Measurements from ENCODE around the gene WFDC1. TPM values are rescaled to one million over a fixed set of nuclear protein-coding genes. Genes with fewer than 3 reads are reported as not detected.

The WFDC1 gene
- total RNA-seq, 1 donor from 2014 or later, result 1.4 TPM

DNA sequence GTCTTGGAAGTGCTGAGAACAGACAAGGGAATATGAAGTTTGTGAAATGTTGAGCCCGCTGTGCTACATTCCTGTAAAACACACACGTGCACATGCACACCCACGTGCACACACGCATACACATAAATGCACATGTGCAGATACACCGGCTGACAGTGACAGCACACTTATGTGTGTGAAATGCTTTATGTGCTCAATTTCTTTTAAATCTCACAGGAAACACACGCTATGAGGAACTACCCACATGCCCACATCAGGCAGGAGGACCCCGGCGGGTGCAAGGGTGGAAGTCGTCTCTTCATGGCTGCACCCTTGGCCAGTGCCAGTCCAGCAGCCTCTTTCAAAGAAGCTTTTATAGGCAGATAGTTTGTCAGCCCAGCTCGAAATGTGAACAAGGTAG lies 561 bp upstream of the WFDC1 start:
- DNase-seq (no peak), ATAC-seq (ENCODE audit: poor library complexity) (no peak)
- intact Hi-C loops (cut with DNase I), result no loop called here

DNA sequence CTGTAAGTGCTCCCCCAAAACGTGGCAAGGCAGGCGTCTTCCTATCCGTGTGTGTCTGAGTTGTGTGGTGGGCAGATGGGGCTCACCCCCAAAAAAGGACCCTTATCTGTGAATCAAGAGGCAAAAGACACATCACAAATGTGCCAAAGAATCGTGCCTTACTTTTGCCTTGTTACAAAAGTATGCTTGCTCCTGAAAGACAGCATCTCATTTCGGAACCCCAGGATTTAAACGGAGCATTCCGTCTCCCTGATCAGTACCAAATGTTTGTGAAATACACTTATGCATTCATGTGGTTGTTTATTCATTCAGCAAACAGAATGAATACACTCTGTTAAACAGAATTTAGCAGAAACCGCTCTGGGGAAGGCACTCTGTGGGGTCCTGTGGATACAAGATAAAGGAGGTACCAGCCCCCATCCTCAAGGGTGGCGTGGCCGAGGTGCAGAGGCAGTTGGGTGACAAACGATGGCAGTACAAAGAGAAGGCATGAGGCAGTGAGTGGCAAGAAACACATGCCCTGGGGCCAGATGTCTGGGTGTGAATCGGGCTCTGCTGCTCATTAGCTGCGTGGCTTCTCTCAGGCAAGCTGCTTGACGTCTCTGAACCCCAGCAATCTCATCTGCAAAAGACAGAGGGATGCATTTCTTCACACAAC lies 654 bp downstream of the WFDC1 start:
- no peak for ATAC-seq (ENCODE audit: poor library complexity)
- no peak for DNase-seq
- intact Hi-C loops (cut with DNase I), result no loop called here

DNA sequence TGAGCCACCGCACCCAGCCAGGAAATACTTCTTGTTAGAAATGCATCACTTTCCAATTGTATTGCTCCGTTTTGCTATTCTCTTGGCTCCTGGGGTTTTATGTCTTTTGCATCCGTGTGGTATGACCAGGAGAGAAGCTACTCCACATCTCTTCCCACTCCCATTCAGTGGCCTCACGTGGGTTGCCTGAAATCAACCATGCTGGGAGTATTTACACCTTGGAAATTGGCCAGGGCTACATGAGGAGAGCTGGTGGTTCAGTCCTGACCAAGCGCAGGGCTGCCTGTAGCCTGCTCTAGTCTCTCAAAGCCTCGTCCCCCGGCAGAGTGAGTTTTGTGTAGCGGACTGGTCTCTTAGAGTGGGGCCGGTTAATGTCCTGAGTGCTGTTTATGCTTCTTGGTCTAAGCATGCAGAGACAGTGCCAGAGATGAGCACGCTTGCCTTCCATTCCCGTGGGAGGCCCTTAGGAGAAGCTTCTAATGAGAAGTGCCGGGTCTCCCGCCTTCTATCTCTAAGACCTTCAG lies 3.8 kb downstream of the WFDC1 start:
- no peak for ATAC-seq (ENCODE audit: poor library complexity)
- no peak for DNase-seq
- intact Hi-C loops (cut with DNase I), result no loop called here

DNA sequence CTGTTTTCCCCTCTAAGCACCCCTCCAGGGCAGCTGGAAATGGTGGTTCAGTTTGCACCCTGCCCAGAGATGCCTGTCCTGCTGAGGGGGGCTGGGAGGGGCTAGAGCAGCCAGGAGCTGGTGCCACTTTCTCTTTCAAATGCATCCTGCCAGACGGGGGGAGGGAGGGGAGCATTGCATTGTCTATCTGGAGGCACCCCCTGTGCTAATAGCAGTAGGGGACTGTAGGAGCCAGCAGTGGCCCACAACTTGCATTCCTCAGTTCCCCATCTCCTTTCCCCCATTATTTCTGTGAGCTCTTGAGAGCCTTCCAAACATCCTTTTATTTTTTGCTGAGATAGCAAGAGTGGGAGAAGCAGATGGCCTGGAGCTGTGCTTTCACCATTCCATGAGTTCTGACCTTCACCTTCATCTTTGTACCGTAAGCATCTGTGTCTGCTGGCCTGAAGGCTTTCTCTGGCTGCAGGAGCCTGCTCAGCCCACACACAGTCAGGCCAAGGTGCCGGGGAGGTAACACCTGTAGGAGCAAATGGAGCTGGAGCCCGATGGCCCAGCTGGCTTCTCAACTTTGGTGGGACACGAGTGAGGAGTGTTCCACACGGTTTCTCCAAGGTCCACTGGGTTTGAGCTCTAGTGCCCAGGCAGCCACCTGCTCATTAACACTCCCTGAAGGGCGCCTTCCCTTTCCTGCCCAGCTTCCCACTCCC lies 5.2 kb downstream of the WFDC1 start:
- intact Hi-C loops (cut with DNase I), result no loop called here
- ATAC-seq (ENCODE audit: poor library complexity) (no peak), DNase-seq (no peak)

DNA sequence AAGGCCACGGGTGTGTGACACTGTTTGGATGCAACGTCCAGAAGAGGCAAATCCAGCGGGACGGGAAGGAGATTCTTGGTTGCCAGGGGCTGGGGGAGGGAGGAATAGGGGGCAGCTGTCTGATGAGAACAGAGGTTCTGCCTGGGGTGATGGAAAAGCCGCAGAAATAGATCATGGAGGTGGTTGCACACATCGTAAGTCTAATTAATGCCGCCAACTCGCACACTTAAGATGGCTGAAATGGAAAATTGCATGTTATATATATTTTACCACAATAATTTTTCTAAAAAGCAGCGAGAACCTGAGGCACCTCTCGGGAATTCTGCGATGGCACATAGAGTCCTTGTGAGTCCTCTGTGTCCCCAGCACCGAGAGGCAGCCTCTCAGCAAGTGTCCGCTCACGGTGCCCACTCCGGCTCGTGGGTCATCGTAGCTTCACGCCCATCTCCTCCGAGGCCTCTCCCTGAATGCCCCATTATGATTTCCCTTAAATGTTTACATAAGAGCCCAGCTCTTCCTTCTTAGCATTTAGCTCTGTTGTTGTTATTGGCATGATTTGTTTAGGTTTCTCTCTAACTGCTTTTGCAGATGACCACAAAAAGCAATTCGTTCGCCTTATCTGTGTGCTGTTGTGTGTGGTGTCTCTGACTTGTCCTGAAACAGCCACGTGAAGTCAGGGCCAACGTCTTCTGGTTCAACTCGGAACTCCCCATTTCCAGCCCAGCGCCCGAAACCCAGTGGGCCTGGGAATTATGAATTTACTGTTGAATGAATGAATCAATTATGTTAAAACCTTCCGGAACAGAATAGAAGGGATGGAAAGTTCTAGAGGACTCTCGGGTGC lies 7.7 kb downstream of the WFDC1 start:
- DNase-seq, result no peak
- intact Hi-C loops (cut with DNase I), result no loop called here
- no peak for ATAC-seq (ENCODE audit: poor library complexity)

DNA sequence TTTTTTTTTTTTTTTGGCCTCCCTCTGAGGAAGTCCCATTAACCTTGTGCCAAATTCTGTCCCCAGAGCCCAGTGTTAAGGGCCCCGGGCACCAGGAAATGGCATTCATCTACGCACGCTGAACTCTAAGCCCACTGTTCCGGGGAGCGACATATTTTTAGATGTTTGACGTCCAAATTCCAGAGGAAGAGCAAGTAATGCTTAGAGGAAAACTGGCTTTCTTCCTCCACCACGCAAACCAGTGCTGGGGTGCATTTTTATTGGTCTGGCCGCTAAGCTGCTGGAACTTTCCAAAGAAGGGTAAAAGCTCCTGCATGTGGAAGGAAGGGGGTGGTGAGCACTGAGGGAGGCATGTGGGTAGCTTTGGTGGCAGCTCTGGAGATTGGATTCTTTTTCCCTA lies 8.3 kb downstream of the WFDC1 start:
- no peak for DNase-seq
- no peak for ATAC-seq (ENCODE audit: poor library complexity)
- intact Hi-C loops (cut with DNase I), result no loop called here

DNA sequence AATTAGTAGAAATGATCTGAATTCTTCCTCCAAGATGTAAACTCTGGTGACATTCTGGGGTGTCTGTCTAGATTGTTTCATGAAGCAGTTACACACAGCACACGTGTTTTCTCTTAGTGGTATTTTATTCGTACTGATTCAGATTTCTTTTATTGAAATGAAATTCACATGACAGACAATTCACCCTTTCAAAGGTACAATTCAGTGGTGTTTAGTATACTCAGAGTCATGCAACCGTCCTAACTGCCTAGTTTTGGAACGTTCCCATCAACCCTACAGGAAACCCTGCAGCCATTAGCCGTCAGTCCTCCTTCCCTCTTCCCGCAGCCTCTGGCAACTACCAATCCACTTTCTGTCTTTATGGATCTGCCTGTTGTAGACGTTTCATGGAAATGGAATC lies 8.8 kb downstream of the WFDC1 start:
- ATAC-seq (ENCODE audit: poor library complexity) (no peak), DNase-seq (no peak)
- intact Hi-C loops (cut with DNase I), result no loop called here

DNA sequence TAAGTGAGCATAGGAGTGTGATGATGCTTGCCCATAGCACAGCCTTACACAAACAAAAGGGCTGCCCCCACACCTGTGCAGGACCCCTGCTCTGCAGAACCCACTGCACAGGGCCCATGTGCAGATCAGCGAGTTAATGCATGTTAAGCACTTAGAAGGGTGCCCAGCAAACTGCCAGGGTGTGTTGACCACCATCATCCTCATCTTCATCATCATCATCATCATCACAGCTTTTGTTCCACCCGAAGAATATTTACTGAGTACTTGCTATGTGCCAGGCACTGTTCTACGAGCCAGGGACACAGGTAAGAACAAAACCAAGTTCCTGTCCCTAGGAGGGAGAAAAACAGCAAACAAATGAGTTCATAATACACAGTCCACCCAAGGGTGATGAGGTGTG lies 11.9 kb downstream of the WFDC1 start:
- no peak for DNase-seq
- no peak for ATAC-seq (ENCODE audit: poor library complexity)
- intact Hi-C loops (cut with DNase I), result no loop called here

DNA sequence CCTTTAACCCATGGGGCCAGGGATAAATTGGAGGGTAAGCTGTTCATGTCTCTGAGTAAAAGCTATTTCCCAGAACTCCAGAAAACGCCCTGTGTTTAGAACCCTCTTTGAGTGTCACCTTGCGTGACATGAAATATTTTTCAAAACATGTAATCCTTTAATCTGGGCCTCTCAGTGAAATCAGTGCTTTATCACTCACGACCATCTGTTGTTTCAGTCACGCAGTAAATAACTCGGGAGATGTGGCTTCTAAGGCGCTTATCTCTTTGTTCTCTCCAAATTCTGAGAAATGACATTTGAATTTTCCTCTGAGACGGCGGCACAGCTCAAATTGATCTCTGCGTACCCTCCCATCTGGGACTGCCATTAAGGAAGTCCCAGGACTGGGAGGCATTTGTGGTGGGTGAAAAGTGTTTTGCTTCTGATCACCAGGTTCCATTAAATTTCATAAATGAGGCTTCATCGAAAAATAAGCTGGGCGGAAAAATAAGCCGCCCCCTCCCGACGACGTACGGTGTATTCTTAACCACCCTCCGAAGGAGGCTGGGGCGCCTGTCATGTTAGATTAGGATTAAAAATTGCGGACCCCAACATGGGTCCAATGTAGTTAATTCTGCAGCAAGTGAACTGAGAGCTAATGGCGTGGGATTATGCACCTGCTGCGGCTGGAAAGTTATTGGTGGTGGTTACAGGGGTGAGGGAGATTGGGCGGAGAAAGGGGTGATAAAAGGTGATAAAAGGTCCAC lies 12.7 kb downstream of the WFDC1 start:
- ATAC-seq (ENCODE audit: poor library complexity), result no peak

DNA sequence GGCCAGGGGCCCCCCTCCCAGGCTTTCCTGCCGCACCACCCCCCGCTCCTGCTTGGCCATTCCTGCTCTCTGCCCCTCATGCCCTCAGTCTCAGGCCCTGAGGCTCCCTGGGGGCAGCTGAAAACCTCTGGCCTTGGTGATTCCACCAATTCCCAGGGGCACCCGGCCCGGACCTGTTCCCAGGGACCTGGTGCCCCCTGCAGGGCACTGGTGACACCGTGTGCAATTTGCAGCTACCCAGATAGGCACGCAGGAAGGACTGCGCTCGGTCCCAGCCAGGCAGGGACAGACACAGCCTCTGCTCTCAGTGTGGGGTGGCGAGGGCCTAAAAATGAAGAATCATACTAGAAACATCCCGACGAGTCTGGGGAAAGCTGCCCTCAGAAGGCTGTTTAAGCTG lies 13.4 kb downstream of the WFDC1 start:
- ATAC-seq (ENCODE audit: poor library complexity) (peak; percentile 71), DNase-seq (peak; percentile 65)
- intact Hi-C loops (cut with DNase I), result no loop called here

More for the DNA sequence above, 12.7 kb downstream of the WFDC1 start:
- intact Hi-C loops (cut with DNase I), result no loop called here
- no peak for DNase-seq

DNA sequence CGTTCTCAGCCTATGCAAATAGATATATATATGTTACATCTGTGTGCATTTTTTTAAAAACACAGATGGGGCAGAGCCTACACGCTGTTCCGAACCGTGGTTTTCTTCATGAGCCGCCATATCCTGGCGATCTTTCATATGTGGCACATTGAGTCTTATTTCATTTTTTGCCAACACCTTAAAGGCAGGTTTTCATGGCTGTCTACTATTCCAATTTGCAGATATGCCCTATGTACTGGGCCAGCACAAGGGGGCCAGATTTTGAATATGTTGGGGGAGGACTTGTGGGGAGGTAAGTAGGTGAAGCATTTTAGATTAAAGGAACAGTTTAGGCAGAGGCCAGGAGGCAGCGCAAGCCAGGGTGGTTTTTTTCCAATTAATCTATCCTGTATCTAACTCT lies 16.0 kb downstream of the WFDC1 start:
- DNase-seq, result no peak
- intact Hi-C loops (cut with DNase I), result no loop called here
- ATAC-seq (ENCODE audit: poor library complexity), result no peak

DNA sequence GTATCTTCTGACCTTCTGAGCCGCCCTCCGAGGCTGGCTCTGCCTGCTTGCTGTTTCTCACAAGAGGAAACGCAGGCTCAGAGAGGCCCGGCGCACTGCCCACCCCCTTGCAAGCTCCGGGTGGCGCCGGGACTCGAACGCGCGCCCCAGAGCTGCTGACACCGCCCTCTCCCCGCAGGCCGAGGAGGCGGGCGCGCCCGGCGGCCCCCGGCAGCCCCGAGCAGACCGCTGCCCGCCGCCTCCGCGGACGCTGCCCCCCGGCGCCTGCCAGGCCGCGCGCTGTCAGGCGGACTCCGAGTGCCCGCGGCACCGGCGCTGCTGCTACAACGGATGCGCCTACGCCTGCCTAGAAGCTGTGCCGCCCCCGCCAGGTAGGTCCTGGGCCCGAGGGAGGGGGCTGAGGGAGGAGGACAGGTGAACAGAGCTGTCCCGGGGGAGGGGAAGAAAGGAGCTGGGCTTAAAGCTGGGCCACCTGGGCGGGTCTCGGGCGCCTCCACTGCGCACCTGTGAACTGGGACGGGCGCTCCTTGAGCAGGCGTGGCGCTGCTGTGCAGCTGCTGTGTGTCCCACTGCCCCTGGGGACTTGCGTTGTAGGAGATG lies 18.2 kb downstream of the WFDC1 start:
- DNase-seq, result no peak
- intact Hi-C loops (cut with DNase I), result no loop called here
- no peak for ATAC-seq (ENCODE audit: poor library complexity)

DNA sequence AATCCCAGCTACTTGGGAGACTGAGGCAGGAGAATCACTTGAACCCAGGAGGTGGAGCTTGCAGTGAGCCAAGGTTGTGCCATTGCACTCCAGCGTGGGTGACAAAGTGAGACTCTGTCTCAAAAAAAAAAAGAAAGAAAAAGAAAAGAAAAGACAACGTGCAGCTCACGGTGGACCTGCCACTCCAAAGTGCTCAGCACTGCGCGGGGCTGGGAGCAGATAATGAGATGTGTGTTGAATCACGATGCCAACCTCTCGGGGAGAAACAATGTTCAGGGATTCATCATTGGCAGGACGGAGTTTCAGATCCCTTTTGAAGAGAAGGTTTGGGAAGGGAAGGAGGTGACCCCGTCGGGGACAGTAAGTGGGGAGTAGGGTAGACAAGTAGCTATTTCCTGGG lies 19.2 kb downstream of the WFDC1 start:
- intact Hi-C loops (cut with DNase I), result no loop called here
- DNase-seq (no peak), ATAC-seq (ENCODE audit: poor library complexity) (no peak)

DNA sequence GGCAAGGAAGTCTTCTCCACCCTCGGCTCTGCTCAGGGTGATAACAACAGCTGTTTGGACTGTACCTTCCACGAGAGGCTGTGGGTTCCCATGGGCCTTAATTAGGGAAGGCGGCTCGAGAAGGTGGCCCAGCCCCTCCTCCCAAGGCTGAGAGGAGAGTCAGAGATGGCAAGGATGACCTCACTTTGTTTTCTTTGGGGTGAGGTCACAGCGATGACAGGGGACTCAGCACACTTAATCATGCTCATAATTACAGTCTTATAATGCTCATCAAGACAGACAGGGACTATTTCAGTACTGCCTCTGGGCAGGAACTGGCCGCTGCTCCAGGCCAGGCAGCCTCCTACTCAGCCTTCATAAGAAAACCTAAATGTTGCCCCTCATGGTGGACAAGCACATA lies 19.7 kb downstream of the WFDC1 start:
- ATAC-seq (ENCODE audit: poor library complexity) (no peak), DNase-seq (no peak)
- intact Hi-C loops (cut with DNase I), result no loop called here

DNA sequence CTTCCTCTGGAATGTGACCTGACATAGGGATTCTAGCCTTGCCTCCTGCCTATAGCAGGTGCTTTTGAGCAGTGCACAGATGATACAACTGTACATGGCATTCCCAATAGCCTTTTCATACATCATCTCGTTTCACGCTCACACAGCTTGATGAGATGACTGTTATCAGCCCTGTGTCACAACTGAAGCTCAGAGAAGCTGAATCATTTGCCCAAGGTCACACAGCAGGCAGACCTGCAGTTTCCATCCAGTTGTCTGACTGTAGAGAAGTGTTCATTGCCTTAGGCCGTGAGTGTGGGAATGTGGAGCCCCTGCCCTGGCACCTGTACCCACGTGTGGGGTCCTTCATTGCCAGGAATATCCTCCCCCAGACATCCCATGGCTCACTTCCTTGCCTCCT lies 20.1 kb downstream of the WFDC1 start:
- intact Hi-C loops (cut with DNase I), result no loop called here
- no peak for DNase-seq
- ATAC-seq (ENCODE audit: poor library complexity), result no peak

DNA sequence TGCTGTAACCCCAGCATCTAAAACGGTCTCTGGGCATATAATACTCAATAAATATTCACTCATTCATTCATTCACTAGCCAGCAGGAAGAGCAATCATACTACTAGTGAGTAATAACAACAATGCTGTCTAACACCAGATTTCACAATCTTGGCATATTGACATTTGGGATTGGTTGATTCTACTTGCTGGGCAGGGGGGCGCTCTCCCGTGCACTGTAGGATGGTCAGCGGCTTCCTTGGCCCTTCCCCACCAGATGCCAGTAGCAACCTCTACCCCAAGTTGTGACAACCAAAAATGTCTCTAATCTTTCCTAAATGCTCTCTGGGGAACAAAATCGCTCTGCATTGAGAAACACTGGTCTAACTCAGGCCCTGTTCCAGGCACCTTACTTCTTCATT lies 20.7 kb downstream of the WFDC1 start:
- no peak for DNase-seq

DNA sequence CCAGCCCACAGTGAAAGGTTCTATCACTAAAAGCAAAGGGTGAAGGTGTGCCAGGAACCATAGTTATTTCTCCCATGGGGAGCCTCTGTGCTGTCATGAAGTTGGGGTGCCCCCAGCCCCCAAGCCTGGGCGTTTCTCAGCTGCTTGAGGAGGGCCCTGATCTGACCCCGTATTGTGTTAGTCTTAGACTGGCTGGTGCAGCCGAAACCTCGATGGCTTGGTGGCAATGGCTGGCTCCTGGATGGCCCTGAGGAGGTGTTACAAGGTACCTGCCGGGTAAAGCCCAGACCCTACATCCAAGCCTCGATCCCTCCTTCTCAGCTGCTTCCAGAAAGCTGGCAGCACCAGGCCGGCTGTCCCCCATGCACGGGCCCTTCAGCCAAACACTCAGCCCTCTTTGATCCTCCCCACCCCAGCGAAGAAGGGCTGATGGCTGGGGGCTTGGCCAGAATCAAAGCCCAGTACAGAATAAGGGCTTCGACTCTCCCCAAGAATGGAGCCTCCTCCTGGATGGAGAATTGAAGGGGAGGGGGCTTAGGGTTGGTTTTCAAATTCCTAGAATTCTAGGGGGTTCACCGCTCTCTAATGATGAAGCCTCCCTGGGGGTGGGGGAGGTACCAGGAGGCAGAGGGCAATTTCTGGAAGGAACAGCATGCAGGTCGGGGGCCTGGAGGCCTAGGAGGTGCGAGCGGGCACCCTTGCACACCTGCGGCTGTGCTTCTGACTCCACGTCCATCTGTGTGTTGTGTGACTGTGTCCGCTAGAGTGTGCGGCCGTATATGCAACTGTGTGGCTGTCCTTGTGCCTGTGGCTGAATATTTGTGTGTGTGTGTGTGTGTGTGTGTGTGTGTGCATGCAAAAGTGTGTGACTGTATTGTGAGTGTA lies 23.7 kb downstream of the WFDC1 start:
- DNase-seq (no peak), ATAC-seq (ENCODE audit: poor library complexity) (no peak)
- intact Hi-C loops (cut with DNase I), result no loop called here

More for the DNA sequence above, 20.7 kb downstream of the WFDC1 start:
- intact Hi-C loops (cut with DNase I), result no loop called here
- no peak for ATAC-seq (ENCODE audit: poor library complexity)

Data from Right ventricle myocardium superior (tissue), 1 donor.